Endometrium (tissue), 2 donors: Measurements from ENCODE around the gene BAD.
"Not testable (repeated sequence)": the region's sequence is repeated elsewhere in the genome, so short reads cannot be mapped to it uniquely, and the experiment has no call there.

Experiments used
- FAIRE-seq: peaks from 2 replicates; lab custom pipeline; 2012; peaks lifted over from hg19 to GRCh38; lab: Jason Lieb, UNC
- donor health status: control.
- donor health status: control.

Gene BAD

DNA sequence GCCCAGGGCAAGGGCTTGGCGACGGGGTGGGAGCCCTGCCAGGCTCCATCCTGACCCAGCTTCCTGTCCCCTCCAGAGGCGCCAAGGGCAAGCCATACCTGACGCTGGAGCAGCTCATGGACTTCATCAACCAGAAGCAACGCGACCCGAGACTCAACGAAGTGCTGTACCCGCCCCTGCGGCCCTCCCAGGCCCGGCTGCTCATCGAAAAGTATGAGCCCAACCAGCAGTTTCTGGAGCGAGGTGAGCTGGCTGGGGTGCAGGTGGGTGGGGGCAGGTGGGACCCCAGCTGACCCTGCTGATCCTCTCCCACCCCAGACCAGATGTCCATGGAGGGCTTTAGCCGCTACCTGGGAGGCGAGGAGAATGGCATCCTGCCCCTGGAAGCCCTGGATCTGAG, 28.2 kb downstream of the BAD start:
- FAIRE-seq = no peak

DNA sequence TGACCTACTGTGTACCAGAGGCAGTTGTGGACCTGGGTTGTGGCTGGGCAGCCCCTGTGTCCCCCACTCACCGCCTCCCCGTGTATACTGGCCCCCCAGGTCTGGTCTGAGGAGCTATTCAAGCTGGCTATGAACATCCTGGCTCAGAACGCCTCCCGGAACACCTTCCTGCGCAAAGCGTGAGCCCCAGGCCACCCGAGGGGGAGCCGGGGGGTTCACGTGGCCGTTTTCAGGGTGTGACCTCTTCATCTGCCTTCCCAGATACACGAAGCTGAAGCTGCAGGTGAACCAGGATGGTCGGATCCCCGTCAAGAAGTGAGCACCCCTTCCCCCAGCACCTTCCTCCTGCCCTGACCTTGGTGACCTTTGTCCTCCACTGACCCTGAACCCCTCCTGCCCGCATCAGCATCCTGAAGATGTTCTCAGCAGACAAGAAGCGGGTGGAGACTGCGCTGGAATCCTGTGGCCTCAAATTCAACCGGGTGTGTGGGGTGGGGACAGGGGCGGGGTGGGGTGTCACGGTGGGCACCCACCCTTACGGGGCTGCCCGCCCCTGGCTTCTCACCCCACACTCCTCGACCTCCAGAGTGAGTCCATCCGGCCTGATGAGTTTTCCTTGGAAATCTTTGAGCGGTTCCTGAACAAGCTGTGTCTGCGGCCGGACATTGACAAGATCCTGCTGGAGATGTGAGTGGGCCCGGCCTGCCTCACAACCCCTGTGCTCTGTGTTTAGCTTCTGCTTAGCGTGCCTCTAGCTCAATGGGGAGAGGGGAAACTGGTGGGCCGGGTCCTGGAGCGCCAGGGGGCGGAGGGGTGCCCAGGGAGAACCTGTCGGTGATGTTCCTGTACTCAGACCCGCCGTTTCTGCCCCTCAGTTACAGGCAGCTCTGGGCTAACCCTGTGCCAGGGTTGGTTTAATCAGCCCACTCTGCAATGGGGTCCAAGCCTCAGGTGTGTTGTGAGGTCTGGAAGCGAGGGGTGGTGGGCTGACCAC, 29.0 kb downstream of the BAD start:
- no peak for FAIRE-seq

DNA sequence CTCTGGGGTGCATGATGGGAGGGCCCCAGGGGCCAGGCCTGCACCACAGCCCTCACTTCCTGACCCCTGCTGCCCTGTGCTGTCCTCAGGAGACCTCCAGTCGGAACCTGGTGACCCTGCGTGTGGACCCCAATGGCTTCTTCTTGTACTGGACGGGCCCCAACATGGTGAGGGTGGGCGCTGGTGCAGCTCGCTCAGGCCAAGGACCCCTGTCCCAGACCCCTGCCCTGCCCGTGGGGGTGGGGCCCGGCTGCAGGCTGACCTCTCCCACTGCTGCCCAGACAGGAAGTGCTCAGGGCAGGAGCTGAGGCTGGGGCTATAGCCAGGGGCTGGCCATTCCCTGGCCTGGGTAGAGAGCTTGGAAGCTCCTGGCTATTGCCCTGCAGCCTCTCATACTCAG, 30.1 kb downstream of the BAD start:
- no peak for FAIRE-seq

DNA sequence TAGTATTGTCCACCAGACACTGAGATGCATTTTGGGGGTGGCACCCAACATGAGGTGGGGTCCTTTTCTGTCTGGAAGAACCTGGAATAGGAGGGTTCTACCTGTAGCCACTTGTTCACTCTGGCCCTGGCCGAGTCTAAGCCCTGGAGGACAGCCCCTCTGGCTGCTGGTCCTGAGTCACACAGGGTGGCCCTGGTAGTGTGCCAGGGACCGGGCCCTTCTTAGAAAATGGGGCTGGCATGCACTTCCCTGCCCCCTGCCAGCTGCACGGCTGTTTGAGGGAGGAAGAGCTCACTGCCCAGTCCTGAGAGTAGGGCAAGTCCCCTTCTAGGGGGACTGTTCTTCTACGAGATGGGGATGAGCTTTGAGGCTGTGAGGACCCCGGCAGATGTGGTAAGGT, 31.0 kb downstream of the BAD start:
- no peak for FAIRE-seq

DNA sequence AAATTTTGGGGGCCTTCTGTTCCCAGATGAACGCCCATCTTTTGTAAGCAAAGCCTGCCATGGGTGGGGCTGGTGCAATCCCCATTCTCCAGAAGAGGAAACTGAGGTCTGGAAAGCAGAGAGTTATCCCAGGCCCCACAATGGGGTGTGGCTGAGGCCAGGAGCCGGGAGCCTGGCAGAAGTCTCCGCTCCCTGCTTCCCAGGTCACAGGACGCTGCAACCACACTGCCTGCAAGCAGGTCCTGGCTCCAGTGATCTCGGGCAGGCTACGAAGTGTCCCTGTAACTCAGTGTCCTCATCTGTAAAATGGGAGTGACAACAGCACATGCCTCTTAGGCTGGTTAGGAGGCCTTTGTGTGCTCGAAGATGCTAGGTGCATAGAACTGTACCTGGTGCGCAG, 31.4 kb downstream of the BAD start:
- FAIRE-seq = no peak

DNA sequence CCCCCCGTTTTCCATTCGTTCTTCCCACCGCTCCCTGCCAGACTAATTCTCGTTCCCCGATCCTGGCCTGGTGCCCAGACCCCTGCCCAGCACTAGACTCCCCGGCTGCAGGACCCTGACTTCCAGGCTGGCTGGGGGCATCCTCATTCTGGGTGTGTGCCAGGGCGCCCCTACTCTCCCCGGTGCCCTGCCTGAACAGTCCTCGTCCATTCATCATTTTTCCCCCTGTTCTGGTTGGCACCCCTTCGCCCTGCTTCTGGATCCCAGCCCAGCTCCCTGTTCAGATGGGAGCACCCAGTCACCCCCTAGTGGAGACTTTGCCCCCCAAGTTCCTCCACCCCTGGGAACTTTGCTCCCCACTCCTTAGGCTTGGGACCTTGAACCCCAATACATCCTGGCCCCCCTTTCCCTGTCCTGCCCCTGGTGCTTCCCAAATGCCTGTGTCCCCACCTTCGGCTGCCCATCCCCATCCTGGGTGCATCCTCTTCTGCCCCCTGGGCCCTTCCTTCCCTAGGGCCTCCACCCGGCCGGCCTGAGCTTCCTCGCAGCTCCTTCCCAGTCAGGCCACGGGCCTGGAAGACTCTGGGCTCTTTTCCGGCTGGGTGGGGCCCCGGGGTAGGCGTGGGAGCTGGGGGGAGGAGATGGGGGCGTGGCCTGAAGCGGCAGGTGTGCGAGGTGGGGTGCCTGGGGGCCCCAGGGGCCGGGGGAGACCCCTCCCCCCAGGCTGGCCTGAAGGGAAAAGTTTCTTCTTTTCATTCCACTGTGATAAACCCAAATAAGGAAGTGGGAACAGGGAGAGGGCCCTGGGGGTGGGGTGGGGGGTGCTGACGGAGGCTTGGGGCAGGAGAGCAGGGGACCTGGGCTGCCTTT, 32.2 kb downstream of the BAD start:
- no peak for FAIRE-seq

DNA sequence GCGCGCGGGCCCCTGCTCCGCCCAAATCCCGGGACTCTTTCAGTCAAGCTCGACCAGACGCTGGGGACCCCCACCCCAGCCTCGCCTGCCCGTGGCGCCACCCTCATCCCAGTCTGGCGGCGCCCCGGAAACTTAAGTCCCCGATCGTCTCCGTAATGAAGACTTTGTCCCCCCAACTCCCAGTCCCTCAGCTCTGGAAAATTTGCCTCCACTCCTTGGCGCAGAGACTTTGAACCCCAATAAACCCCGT, 32.8 kb downstream of the BAD start:
- FAIRE-seq = no peak

DNA sequence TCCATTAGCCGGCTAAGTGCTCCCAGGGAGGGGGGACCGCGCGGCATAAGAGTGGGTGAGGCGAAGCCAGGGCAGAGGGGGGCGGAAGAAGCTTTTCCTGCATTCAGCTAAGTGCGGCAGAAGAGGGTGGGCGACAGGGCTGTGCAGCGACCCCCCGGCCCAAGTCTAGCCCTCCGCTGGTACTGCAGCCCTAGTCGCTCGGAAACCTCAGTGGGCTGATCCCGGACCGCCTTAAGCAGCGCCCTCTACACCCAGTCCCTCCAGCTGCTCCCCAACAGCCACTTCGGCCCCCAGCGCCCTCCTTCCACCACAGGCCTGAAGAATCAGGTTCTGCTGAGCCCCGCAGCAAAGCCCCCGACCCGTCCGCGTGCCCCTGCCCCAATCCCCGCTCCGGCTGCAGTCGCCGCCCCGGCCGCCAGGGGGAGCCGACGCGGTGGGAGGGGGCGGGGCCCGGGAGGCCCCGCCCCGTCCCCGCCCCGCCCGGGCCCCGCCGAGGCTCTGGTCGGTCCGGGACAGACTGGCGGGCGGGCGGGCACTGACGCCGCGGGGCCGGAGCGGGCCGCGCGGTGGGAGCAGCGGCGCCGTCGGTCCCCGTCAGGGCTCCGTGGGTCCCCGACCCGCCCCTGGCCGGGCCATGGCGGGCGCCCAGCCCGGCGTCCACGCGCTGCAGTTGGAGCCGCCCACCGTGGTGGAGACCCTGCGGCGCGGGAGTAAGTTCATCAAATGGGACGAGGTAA, 33.3 kb downstream of the BAD start, which contains the start of gene PLCB3:
PLCB3 (plus strand) TSS at position 515 of the 737 bp plus-strand sequence; CDS start at position 635, 120 bp downstream.
- FAIRE-seq = no peak

DNA sequence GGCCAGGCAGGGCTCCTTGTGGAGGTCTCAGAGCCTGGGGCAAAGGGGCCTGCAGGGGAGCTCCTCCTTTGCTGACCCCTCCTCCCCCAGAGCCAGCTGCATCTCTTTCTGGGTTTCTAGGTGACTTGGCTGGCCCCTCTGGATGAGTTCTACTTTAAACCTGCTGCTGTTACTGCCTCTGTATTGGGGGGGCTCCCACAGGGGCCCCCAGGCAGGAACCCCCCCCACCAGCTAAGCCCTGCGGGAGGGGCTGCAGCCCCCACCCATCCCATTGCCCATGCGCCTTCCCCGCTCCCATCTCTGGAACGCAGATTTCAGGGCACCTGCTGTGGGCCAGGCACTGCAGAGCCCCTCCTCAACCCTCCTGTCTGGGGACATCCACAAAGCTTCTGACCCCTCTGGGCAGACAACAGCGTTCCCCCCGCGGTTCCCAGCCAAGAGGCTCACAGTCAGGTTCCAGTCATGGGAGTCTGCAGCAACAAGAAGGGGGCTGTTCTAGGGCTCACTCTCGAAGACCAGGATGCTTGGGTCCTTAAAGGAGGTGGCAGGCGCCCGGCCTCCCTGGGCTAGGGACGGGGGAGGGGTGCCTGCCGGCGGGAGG, 34.0 kb downstream of the BAD start:
- no peak for FAIRE-seq

DNA sequence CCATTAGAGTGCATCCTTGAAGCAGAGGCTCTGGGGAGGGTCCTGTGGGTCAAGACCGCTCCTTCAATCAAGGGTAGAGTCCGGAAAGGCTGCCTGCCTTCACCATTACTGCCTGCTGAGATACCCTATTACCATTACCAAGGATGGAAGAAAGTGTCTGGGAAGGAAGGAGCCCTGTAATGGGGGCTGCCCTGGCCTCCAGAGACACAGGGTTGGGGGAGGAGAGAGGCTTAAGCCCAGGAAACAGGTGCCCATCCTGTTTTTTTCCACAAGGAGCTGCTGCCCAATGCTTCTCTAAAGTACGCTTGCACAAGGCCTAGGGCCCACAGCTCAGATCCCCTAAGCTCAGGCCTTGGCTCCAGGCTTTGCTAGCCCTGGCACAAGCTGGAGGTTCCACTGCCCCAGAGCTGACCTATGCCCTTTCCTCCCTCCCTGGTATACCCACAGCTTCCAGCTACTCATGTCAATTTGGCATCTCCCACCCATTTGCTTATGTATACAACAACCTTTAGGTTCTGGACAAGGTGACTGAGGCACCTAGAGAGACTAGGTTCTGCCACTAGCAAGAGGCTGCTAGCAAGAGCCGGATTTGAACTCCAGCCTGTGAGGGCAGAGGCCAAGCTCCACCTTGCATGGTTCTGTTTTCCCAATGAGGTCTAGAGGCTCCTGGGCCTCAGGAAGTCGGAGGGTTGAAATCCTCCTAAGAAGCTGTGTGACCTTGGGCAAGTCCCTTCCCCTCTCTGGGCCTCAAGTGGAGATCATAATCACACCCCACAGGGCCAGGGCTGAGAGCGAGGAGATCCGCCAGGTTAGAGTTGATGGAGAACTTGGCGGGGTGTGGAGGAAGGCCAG, 34.7 kb downstream of the BAD start:
- FAIRE-seq = no peak

DNA sequence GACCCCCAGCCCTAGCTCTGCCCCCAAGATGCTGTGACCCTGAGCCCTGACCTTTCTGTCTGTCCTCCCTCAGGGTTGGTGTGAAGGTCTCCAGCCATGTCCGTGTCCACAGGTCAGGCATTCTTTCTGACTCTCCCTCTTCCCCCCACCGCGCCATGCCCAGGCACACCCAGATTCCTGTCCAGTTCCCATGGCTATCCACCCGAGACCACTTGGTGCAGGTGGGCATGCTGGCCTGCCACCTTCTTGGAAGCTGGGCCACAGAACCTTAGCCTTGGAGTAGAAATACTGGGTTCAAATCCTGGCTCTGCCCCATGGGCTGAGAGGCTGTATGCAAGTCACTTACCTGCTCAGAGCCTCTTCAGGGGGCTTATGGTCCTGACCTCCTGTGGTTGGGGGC, 35.4 kb downstream of the BAD start:
- FAIRE-seq = no peak

DNA sequence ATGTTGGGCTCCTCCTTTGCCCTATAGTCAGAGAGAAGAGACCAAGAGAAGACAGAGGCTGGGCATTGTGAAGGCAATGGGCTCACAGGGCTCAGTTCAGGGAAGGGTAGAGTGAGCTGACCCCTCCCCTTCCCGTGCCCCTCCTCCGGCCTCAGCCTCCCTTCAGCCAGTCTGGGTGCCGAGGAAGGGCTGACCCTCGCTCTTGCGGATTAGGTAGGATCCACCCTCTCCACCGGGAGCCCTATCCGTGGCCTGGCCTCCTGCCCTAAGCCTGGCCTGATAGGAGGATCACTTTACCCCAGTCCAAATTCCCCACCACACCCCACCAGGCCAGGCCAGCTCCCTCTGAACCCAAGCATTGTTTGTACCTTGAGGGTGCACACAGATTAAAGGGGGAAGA, 35.9 kb downstream of the BAD start:
- no peak for FAIRE-seq

DNA sequence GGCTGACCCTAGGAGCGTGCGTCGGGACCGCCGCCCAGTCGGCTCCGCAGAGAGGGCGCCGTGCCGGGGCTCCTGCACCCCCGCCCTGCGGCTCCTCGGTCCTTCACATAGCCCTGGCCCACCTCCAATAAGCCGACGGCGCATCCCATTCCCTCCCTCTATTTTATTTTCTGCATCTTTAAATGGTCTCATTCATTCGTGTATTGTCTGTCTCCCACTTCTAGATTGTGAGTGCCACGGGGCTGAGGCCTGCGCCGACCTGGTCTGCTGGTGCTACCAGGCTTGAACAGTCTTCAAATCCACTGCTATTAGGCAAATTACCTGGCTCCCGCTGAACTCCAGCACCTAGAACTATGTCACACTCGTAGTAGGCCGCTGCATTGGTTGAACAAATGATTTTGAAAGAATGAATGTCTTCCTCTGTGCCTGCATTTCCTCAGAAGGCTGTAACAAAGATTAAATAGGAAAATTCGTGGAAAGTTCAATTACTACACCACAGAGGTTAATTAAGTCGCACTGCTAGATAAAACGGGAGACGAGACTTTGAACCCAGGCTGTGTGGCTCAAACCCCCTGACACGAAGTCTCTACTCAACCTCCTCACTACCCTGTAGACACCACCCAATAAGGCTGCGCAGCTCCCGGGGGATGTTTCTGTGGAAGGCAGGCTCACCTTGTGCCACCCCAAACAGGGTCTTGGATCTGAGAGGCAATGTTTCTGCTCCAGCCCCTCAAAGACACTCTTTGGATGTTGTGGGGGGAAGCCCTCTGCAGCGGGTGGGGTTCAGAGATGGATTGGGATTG, 36.5 kb downstream of the BAD start:
- no peak for FAIRE-seq

DNA sequence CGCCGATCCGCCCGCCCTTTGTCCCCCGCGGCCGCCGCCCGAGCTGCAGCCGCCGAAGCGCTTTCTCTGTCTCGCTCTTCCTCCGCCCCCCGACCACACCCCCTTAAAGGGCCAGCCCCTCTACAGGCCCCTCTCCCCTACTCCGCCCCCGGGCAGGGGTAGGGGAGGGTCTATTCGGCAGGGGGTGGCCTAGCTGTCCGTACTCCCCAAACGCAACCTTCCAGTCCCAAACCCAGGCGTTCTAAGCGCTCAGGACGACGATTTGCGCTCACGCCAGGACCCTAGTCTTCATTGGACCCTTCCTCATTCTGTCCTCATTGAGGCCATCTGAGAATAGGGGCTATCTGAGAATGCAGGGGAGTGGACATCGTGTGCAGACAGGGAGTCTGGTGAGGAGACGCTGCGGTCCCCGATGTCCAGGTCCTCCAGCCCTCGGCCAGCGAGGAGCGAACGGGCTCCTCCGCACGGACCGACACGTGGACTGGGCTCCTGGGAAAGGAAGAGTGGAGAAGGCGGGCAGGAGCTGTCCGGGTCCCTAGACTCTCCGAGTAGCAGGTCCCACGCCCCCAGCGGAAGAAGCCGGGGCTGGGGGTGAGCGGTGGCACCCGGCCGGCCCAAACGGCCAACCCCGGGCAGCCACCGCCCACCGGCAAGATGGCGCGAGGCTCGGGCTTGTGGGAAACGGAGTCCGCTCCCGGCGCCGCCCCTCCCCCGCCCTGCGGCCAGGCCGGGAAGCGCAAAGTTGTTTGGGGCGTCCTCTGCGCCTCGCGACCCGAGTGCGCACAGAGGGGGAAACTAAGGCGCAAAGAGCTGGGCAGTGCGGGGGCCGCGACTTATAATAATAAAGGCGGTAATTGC, 37.4 kb downstream of the BAD start, which contains the start of gene PPP1R14B:
PPP1R14B (minus strand) TSS at position 73 of the 858 bp plus-strand sequence. CDS start 270 bp downstream, outside the sequence.
- FAIRE-seq = no peak

DNA sequence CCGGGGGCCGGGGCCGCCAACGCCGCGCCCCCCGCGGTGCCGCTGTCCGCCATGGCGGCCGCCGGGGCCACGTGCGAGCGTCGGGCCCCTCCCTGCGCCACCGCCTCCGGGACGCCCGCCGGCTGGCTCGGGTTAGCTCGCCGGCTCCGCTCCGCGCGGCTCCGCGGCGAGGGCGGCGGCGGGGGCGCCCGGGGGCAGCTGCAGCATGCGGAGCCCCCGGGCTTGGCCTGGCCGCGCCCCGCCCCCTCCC, 37.9 kb downstream of the BAD start:
- FAIRE-seq = not testable (repeated sequence)

DNA sequence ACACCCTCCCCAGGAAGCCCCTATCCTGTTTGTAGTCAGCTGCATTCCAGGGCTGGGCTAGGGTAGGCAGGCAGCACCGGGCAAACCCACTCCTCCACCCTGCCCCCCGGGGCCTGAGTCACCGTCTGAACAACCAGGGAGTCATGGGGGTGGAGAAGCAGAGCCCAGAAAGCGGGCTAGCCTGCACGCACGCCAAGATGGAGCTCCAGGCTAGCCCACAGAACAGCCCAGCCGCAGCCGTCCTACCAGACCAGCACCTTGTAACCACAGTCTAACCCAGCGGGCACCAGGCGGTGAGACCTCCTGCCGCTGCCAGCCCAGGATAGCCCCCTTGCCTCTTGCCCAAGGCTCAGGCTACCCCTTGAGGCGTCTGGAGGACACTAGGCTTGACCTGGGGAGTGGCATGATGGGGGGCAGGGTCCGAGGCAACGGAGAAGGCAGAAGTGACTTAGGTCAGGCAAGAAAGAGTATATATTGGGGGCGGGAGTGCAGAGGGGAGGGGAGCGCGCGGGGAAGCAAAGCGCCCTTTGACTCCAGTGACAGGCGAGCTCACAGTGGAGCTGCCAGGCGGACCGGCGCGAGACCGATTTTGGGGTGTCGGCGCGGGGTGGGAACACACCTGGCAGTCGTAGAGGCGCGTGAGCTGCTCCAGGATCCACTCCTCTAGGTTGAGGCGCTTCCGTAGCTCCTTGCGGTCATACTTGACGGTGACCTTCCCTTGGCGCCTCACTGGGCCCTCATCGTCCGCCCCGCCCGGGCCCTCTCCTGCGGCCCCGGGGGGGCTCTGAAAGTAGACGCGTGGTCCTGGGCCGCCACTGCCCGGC, 38.5 kb downstream of the BAD start:
- no peak for FAIRE-seq

DNA sequence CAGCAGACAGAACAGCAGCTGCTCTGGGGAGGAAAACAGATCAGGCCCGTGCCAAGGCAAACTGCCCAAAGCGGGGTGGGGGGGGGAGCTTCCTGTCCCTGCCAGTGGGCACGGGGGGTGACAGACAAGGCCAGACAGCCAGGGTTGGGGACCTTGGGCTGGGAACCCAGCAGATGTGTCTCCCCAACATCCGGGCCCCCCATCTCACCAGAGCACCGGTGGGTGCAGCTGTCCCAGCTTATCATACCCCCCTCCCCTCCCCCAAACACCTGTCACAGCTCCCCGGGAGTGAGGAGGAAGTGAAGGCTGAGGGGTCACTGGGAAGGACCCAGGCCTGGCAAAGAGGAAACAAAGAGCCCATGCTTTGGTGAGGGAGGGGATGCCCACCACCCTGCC, 39.1 kb downstream of the BAD start:
- no peak for FAIRE-seq

DNA sequence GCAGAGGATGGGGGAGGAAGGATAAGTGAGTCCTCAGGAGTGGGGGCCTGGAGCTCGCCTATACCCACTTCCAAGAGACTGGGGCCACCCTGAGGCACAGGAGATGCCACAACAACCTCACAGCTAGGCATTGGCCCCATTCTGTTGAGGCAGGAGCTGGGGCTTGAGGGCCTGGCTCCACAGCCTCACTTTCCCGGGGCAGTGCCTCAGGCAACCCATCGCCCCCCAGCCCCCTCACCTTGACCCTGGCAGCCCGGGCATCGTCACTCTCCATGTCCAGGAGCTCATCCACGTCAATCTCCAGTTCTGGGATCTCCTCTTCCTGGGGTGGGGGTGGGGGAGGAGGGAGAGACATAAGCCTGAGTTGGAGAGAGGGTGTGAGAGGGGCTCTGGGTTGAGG, 39.5 kb downstream of the BAD start:
- FAIRE-seq = no peak

DNA sequence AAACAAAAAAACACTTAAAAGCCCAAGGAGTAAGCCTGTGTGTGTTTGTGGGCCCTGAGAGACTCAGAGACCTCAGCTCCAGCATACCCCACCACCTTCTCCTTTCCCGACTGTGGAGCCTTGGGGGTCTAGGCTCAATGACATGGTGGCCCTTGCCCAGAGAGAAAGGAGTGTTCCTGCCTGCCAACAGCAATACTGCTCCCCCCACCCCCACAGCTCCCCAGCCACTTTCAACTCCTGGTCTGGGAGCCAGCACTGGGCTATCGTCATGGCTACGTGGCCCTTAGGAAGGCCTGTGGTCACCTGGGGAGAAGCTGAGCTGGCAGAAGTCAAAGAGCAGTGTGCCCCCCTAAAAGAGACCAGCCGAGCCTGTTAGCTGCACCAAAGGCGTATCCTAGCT, 40.4 kb downstream of the BAD start:
- FAIRE-seq = no peak
